ENCODE data around the gene NHLRC2. TPM values are rescaled to one million over a fixed set of nuclear protein-coding genes. Genes with fewer than 3 reads are reported as not detected.

Gene NHLRC2
- total RNA-seq, 1 donor from 2014 or later, result 50.1 TPM

- no peaks in the 10 kb centered on the region for H3K27me3 ChIP-seq (ENCODE audit: low read depth)
- no peak overlapping the region for H3K27ac ChIP-seq (replicated peaks)
- intact Hi-C loops (cut with micrococcal nuclease), result no loop called here
- DNase-seq, result no peak
- no peak for TF ChIP-seq CTCF (IDR thresholded peaks at IDR 0.05; ENCODE audit: borderline replicate concordance)
- H3K4me1 ChIP-seq, result peaks cover 20% of the 10 kb centered on the region
- H3K4me3 ChIP-seq, result no peak overlapping the region
- no peaks in the 10 kb centered on the region for H3K9me3 ChIP-seq (replicated peaks)
- no peaks in the 10 kb centered on the region for H3K36me3 ChIP-seq
Observed at GRCh38 chr10:113959383-113959760, 104.9 kb downstream of the NHLRC2 start.

GRCh38 chr10:113960617-113961181, 106.2 kb downstream of the NHLRC2 start:
- Histone ChIP-seq H3K9me3 (replicated peaks) (no peaks in the 10 kb centered on the region), H3K27ac (replicated peaks) (no peak overlapping the region)
- intact Hi-C loops (cut with micrococcal nuclease), result no loop called here

GRCh38 chr10:113961182-113962031, 106.9 kb downstream of the NHLRC2 start:
- Histone ChIP-seq H3K27me3 (ENCODE audit: low read depth) (no peaks in the 10 kb centered on the region), H3K36me3 (no peaks in the 10 kb centered on the region), H3K4me1 (peaks cover 20% of the 10 kb centered on the region), H3K27ac (replicated peaks) (no peak overlapping the region), H3K4me3 (no peak overlapping the region), H3K9me3 (replicated peaks) (no peaks in the 10 kb centered on the region)
- no peak for DNase-seq
- intact Hi-C loops (cut with micrococcal nuclease), result no loop called here
- no peak for TF ChIP-seq CTCF (IDR thresholded peaks at IDR 0.05; ENCODE audit: borderline replicate concordance)

More at GRCh38 chr10:113960617-113961181, 106.2 kb downstream of the NHLRC2 start:
- no peak for DNase-seq
- TF ChIP-seq CTCF (IDR thresholded peaks at IDR 0.05; ENCODE audit: borderline replicate concordance), result no peak
- Histone ChIP-seq H3K4me3 (no peak overlapping the region), H3K36me3 (no peaks in the 10 kb centered on the region), H3K4me1 (peaks cover 20% of the 10 kb centered on the region), H3K27me3 (ENCODE audit: low read depth) (no peaks in the 10 kb centered on the region)

- intact Hi-C loops (cut with micrococcal nuclease), result no loop called here
- H3K9me3 ChIP-seq (replicated peaks), result no peaks in the 10 kb centered on the region
- H3K4me3 ChIP-seq, result no peak overlapping the region
- no peaks in the 10 kb centered on the region for H3K4me1 ChIP-seq
- no peak overlapping the region for H3K27ac ChIP-seq (replicated peaks)
- TF ChIP-seq CTCF (IDR thresholded peaks at IDR 0.05; ENCODE audit: borderline replicate concordance), result no peak
- no peak for DNase-seq
- no peaks in the 10 kb centered on the region for H3K36me3 ChIP-seq
- H3K27me3 ChIP-seq (ENCODE audit: low read depth), result no peaks in the 10 kb centered on the region
Observed at GRCh38 chr10:113965077-113965476, 110.6 kb downstream of the NHLRC2 start.

GRCh38 chr10:113965683-113966082, 111.2 kb downstream of the NHLRC2 start:
- no peak for DNase-seq
- TF ChIP-seq CTCF (IDR thresholded peaks at IDR 0.05; ENCODE audit: borderline replicate concordance), result no peak
- Histone ChIP-seq H3K9me3 (replicated peaks) (no peaks in the 10 kb centered on the region), H3K27me3 (ENCODE audit: low read depth) (no peaks in the 10 kb centered on the region), H3K4me3 (no peak overlapping the region), H3K27ac (replicated peaks) (no peak overlapping the region), H3K36me3 (no peaks in the 10 kb centered on the region), H3K4me1 (no peaks in the 10 kb centered on the region)
- intact Hi-C loops (cut with micrococcal nuclease), result no loop called here

Other genes starting within 250 kb of the NHLRC2 start
- gene NRAP, start 190.6 kb upstream of the NHLRC2 start, total RNA-seq, result 1,025 TPM
- gene CASP7, start 174.7 kb upstream of the NHLRC2 start, total RNA-seq, result 9.9 TPM
- not detected for gene PLEKHS1, start 103.0 kb upstream of the NHLRC2 start, total RNA-seq
- 5.1 TPM for gene DCLRE1A, start 579 bp upstream of the NHLRC2 start, total RNA-seq
- 35.0 TPM for gene ADRB1, start 189.2 kb downstream of the NHLRC2 start, total RNA-seq